Suprapubic skin (tissue), 4 donors: ENCODE measurements around the gene ZNF653. TPM values are rescaled to one million over a fixed set of nuclear protein-coding genes. Genes with fewer than 3 reads are reported as not detected.
A peak's percentile ranks its signal among the peaks of the same experiment; 100 is the strongest.

Source experiments
- DNase-seq, 2 donors: peaks; one replicate each; pipeline ENCODE4 v3.0.0-alpha.2; 2019; ENCODE audit warnings: low spot score in 2 of 2
- H3K27ac ChIP-seq: fragments of 200-600 bp; sonication (generic); one replicate; pipeline ENCODE4 v1.5.1; 2019
- H3K27me3 ChIP-seq: fragments of 200-600 bp; sonication (generic); one replicate; pipeline ENCODE4 v1.5.1; 2019
- H3K36me3 ChIP-seq: fragments of 200-600 bp; sonication (generic); one replicate; pipeline ENCODE4 v1.5.1; 2019
- H3K4me1 ChIP-seq: fragments of 200-600 bp; sonication (generic); one replicate; pipeline ENCODE4 v1.5.1; 2019
- H3K4me3 ChIP-seq: fragments of 200-600 bp; sonication (generic); one replicate; pipeline ENCODE4 v1.5.1; 2019; ENCODE audit warnings: mild to moderate bottlenecking
- H3K9me3 ChIP-seq: fragments of 200-600 bp; sonication (generic); one replicate; pipeline ENCODE4 v1.5.1; 2019
- CTCF ChIP-seq, 2 donors: fragments of 200-600 bp in 1 of 2; fragments of 450-650 bp in 1 of 2; sonication (generic) in 1 of 2; IDR thresholded peaks; one replicate each; pipeline ENCODE4 v1.5.1; 2016 to 2019; ENCODE audit warnings: antibody characterized with exemption in 2 of 2, mild to moderate bottlenecking in 1 of 2, moderate library complexity in 1 of 2
- EP300 ChIP-seq: sonication (generic); formaldehyde crosslinking; IDR thresholded peaks from one replicate; pipeline ENCODE4 v1.6.1; 2017; ENCODE audit warnings: antibody characterized with exemption
- POLR2A ChIP-seq, 2 donors: fragments of 450-650 bp; IDR thresholded peaks; one replicate each; pipeline ENCODE4 v1.6.1; 2017; ENCODE audit warnings: antibody characterized with exemption in 2 of 2, mild to moderate bottlenecking in 2 of 2, moderate library complexity in 2 of 2
- POLR2AphosphoS5 ChIP-seq, 3 donors: sonication (generic); formaldehyde crosslinking; IDR thresholded peaks; one replicate each; pipeline ENCODE4 v1.6.1; 2017; ENCODE audit warnings: antibody characterized with exemption in 3 of 3
- WGBS: methylation state at CpG from one replicate; pipeline ENCODE4 v1.1.5; 2018; 5-methylcytosine and 5-hydroxymethylcytosine counted together
- total RNA-seq, 4 donors: library from RNA; depleted of rRNA; stranded (reverse); fragments of >200 nt; gene quantifications; one replicate each; pipeline ENCODE4 v1.1.0, GENCODE V29; 2016

Gene ZNF653
- total RNA-seq, 4 donors from 2014 or later, result 10.1 to 19.1 (median 11.8) TPM

DNA sequence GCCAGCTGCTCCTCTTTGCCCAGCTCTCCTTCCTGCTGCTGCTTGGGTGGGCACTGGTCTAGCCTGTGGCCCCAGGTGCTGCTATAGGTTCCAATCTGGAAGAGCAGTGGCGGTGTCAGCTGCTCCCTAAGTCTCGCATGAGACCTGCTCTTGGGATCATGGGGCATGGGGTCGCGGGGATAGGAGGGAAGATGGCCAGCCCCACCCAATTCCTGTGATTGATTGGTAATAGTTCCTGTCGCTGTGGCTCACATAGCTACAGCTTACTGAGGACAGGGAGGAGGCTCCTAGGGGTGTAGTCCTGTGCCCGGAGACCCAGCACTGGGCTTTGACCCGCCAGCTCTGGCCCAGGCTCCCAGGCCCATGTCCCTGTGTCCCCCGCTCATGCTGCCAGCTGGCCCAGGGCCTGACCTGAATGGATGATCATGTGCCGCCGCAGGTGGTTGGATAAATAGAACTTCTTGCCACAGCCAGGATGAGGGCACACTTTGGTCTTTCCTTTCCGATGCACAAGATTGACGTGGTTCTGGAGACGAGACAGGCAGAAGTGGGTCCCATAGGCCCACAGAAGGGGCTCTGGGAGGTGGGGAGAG is 20.3 kb downstream of the ZNF653 start:
- DNase-seq, result no peak
- Histone ChIP-seq H3K27ac (no peak overlapping the region), H3K27me3 (peaks cover 38% of the 10 kb centered on the region), H3K9me3 (no peaks in the 10 kb centered on the region), H3K4me1 (peaks cover 31% of the 10 kb centered on the region), H3K4me3 (no peak overlapping the region), H3K36me3 (peaks cover 33% of the 10 kb centered on the region)
- 96% methylated on average over 13 of the region's 13 CpGs for WGBS
- no peak for TF ChIP-seq POLR2AphosphoS5 (IDR thresholded peaks at IDR 0.05)
- no peak for TF ChIP-seq POLR2A (IDR thresholded peaks at IDR 0.05)
- TF ChIP-seq CTCF (IDR thresholded peaks at IDR 0.05), result no peak
- no peak for TF ChIP-seq EP300

GRCh38 chr19:11483366-11484111 is 22.1 kb downstream of the ZNF653 start:
- Histone ChIP-seq H3K27ac (no peak overlapping the region), H3K4me3 (no peak overlapping the region), H3K4me1 (peaks cover 44% of the 10 kb centered on the region), H3K36me3 (peaks cover 28% of the 10 kb centered on the region), H3K9me3 (no peaks in the 10 kb centered on the region), H3K27me3 (peaks cover 48% of the 10 kb centered on the region)
- DNase-seq, result no peak
- no peak for TF ChIP-seq POLR2A (IDR thresholded peaks at IDR 0.05)
- no peak for TF ChIP-seq EP300
- TF ChIP-seq POLR2AphosphoS5 (IDR thresholded peaks at IDR 0.05), result no peak
- TF ChIP-seq CTCF (IDR thresholded peaks at IDR 0.05), result no peak
- 85% methylated on average over 13 of the region's 57 CpGs for WGBS

GRCh38 chr19:11482384-11483050 is 23.1 kb downstream of the ZNF653 start:
- Histone ChIP-seq H3K4me1 (peaks cover 44% of the 10 kb centered on the region), H3K36me3 (peaks cover 23% of the 10 kb centered on the region), H3K9me3 (no peaks in the 10 kb centered on the region), H3K27ac (no peak overlapping the region), H3K27me3 (peaks cover 48% of the 10 kb centered on the region), H3K4me3 (peak overlapping the region; percentile 37)
- 5% methylated on average over 21 of the region's 58 CpGs for WGBS
- peak; percentile 74 to 98 for TF ChIP-seq CTCF (IDR thresholded peaks at IDR 0.05)
- TF ChIP-seq POLR2A (IDR thresholded peaks at IDR 0.05), result no peak
- peak in 2 of 3 donors; percentile 29 to 71 for TF ChIP-seq POLR2AphosphoS5 (IDR thresholded peaks at IDR 0.05)
- DNase-seq, result peak; percentile 87 to 88

DNA sequence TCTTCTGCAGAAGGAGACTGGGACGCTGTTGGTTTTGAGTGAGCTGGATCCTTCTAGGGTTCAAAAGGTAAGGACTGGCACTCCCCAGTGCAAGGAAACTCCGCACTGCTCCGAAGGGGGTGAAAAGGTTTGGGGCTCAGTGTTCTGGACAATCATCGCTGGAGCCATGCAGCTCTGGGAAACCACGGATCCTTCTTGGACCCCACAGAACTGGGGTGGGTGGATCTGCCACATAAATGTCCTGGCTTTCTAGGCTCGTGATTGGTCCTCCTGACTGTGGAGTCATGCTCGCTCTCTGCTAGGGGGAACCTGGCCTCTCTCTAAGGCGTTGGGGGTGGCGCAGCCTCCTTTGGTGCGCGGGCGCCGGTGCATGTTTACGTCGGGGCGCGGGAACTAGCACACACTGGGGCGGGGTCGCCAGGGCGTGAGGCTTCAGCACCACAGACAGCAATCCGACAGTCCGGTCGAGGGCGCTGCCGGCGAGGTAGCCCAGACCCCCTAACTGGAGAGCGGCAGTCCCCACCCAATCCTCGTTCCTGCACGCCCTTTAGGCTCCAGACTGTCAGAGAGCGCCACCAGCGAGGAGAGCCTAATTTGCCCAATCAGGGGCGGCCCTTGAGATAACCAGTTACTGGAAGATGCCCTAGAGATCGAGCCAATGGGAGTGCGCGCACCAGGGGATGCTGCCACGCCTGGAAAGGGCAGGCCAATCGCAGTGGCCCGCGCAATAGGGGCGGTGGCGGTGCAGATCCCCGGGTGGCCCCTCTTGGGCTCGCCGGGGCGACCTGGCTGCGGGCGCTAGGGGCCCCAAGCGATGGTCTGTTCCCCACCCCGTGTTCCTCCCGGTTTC is 23.9 kb downstream of the ZNF653 start:
- H3K4me1 ChIP-seq, result peaks cover 44% of the 10 kb centered on the region
- H3K4me3 ChIP-seq, result peak overlapping the region; percentile 37
- DNase-seq, result peak in 1 of 2 donors; percentile 73
- H3K27ac ChIP-seq, result no peak overlapping the region
- no peak for TF ChIP-seq POLR2AphosphoS5 (IDR thresholded peaks at IDR 0.05)
- TF ChIP-seq CTCF (IDR thresholded peaks at IDR 0.05), result no peak
- no peak for TF ChIP-seq EP300
- TF ChIP-seq POLR2A (IDR thresholded peaks at IDR 0.05), result no peak
- H3K36me3 ChIP-seq, result peaks cover 15% of the 10 kb centered on the region
- 14% methylated on average over 12 of the region's 50 CpGs for WGBS
- H3K27me3 ChIP-seq, result peaks cover 48% of the 10 kb centered on the region
- H3K9me3 ChIP-seq, result no peaks in the 10 kb centered on the region
